ENCODE measurements around the gene CDYL2. TPM values are rescaled to one million over a fixed set of nuclear protein-coding genes. Genes with fewer than 3 reads are reported as not detected.

CDYL2 gene
- total RNA-seq, 2 donors from 2014 or later, result 1.6 to 7.8 TPM

- Histone ChIP-seq H3K36me3 (replicated peaks in 1 of 2; ENCODE audit: insufficient read depth in 1 of 2, low read depth in 2 of 2) (no peaks in the 10 kb centered on the region), H3K4me1 (no peaks in the 10 kb centered on the region), H3K27me3 (no peaks in the 10 kb centered on the region), H3K27ac (no peak overlapping the region), H3K4me3 (no peak overlapping the region), H3K9me3 (no peaks in the 10 kb centered on the region)
- intact Hi-C loops (cut with DNase I), result no loop called here
- DNase-seq (no peak), ATAC-seq (no peak)
- no peak for TF ChIP-seq POLR2A (IDR thresholded peaks at IDR 0.05)
- TF ChIP-seq, protein P1, sequence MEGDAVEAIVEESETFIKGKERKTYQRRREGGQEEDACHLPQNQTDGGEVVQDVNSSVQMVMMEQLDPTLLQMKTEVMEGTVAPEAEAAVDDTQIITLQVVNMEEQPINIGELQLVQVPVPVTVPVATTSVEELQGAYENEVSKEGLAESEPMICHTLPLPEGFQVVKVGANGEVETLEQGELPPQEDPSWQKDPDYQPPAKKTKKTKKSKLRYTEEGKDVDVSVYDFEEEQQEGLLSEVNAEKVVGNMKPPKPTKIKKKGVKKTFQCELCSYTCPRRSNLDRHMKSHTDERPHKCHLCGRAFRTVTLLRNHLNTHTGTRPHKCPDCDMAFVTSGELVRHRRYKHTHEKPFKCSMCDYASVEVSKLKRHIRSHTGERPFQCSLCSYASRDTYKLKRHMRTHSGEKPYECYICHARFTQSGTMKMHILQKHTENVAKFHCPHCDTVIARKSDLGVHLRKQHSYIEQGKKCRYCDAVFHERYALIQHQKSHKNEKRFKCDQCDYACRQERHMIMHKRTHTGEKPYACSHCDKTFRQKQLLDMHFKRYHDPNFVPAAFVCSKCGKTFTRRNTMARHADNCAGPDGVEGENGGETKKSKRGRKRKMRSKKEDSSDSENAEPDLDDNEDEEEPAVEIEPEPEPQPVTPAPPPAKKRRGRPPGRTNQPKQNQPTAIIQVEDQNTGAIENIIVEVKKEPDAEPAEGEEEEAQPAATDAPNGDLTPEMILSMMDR (IDR thresholded peaks at IDR 0.05), result no peak
Observed at GRCh38 chr16:80812593-80812992, 8.2 kb upstream of the CDYL2 start.

- H3K9me3 ChIP-seq, result no peaks in the 10 kb centered on the region
- no peaks in the 10 kb centered on the region for H3K27me3 ChIP-seq
- intact Hi-C loops (cut with DNase I), result no loop called here
- H3K4me1 ChIP-seq, result peaks cover 4% of the 10 kb centered on the region
- H3K36me3 ChIP-seq (replicated peaks in 1 of 2; ENCODE audit: insufficient read depth in 1 of 2, low read depth in 2 of 2), result no peaks in the 10 kb centered on the region
- TF ChIP-seq, protein P1 (IDR thresholded peaks at IDR 0.05), result no peak
- no peak for TF ChIP-seq POLR2A (IDR thresholded peaks at IDR 0.05)
- no peak for DNase-seq
- no peak for ATAC-seq
- 74 to 84% methylated on average over 2 of the region's 2 CpGs for WGBS, 2 donors
- no peak overlapping the region for H3K4me3 ChIP-seq
- no peak overlapping the region for H3K27ac ChIP-seq
Observed at GRCh38 chr16:80809366-80809765, 5.0 kb upstream of the CDYL2 start.

GRCh38 chr16:80807906-80808305 is 3.5 kb upstream of the CDYL2 start:
- 75 to 82% methylated on average over 3 of the region's 3 CpGs for WGBS, 2 donors
- Histone ChIP-seq H3K27ac (no peak overlapping the region), H3K36me3 (replicated peaks in 1 of 2; ENCODE audit: insufficient read depth in 1 of 2, low read depth in 2 of 2) (no peaks in the 10 kb centered on the region), H3K27me3 (no peaks in the 10 kb centered on the region), H3K9me3 (no peaks in the 10 kb centered on the region), H3K4me1 (peaks cover 4% of the 10 kb centered on the region), H3K4me3 (no peak overlapping the region)
- no peak for DNase-seq
- TF ChIP-seq, protein P1 (IDR thresholded peaks at IDR 0.05), result no peak
- no peak for ATAC-seq
- intact Hi-C loops (cut with DNase I), result no loop called here

- no peak overlapping the region for H3K27ac ChIP-seq
- DNase-seq (no peak), ATAC-seq (no peak)
- intact Hi-C loops (cut with DNase I), result no loop called here
- H3K4me1 ChIP-seq, result peaks cover 4% of the 10 kb centered on the region
- 67 to 89% methylated on average over 5 of the region's 5 CpGs for WGBS, 2 donors
- no peaks in the 10 kb centered on the region for H3K9me3 ChIP-seq
- H3K36me3 ChIP-seq (replicated peaks in 1 of 2; ENCODE audit: insufficient read depth in 1 of 2, low read depth in 2 of 2), result no peaks in the 10 kb centered on the region
- no peaks in the 10 kb centered on the region for H3K27me3 ChIP-seq
- TF ChIP-seq, protein P1 (IDR thresholded peaks at IDR 0.05), result no peak
- no peak for TF ChIP-seq POLR2A (IDR thresholded peaks at IDR 0.05)
- H3K4me3 ChIP-seq, result no peak overlapping the region
Observed at GRCh38 chr16:80806927-80807340, 2.5 kb upstream of the CDYL2 start.

DNA sequence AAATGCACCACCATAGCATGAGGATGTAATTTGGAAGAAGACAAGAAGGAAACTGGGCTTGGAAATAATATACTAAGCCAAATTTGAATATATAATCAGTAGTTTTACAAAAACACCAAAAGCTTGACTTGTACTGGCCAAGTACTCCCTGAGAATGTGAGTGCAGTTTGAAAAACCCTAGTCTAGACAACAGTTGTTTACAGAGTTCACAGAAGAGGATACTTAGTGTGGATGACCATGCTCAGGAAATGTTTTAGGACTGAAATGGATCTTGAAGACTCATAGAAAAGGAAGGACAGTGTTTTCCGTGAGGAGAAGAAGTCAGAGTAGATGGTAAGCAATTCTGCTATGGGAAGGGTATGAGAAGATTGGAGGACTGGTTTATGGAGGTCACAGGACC is 1.9 kb upstream of the CDYL2 start:
- TF ChIP-seq, protein P1 (IDR thresholded peaks at IDR 0.05), result no peak
- no peak for TF ChIP-seq POLR2A (IDR thresholded peaks at IDR 0.05)
- H3K27ac ChIP-seq, result no peak overlapping the region
- no peaks in the 10 kb centered on the region for H3K27me3 ChIP-seq
- intact Hi-C loops (cut with DNase I), result no loop called here
- H3K4me3 ChIP-seq, result no peak overlapping the region
- no peaks in the 10 kb centered on the region for H3K9me3 ChIP-seq
- ATAC-seq, result no peak
- H3K4me1 ChIP-seq, result peaks cover 4% of the 10 kb centered on the region
- H3K36me3 ChIP-seq (replicated peaks in 1 of 2; ENCODE audit: insufficient read depth in 1 of 2, low read depth in 2 of 2), result no peaks in the 10 kb centered on the region
- WGBS, 2 donors, result 80 to 87% methylated on average over 1 of the region's 1 CpG
- DNase-seq, result no peak

Data from body of pancreas (tissue), 4 donors.